HEK293 (cell line): ENCODE data around the gene CEP76.

Source experiments
- CTCF ChIA-PET: fragments of 350-600 bp; formaldehyde crosslinking; extraction: SDS; loops from one replicate; lab custom pipeline; 2021; ENCODE audit warnings: antibody characterized with exemption; lab: Yijun Ruan, JAX
- POLR2A ChIA-PET: fragments of 300-600 bp; formaldehyde crosslinking; extraction: SDS; loops from one replicate; lab custom pipeline; 2020; ENCODE audit warnings: antibody characterized with exemption, inconsistent platforms; lab: Yijun Ruan, JAX
- H3K27ac ChIP-seq: fragments of 200-500 bp; sonication (Bioruptor generic); 2 replicates; pipeline ENCODE4 v1.5.1; 2014; ENCODE audit warnings: low read depth, low read length, control low read depth, inconsistent platforms; ENCODE audit errors: extremely low read depth
- H3K36me3 ChIP-seq, 2 experiments: fragments of 200-500 bp in 1 of 2; sonication (Bioruptor generic) in 1 of 2; 1 replicate in 1 of 2; 2 replicates in 1 of 2; pipeline ENCODE4 v1.5.1; 2014 to 2017; ENCODE audit warnings: inconsistent platforms in 2 of 2, low read length in 2 of 2; ENCODE audit not compliant: control insufficient read depth in 2 of 2, insufficient read depth in 1 of 2
- H3K4me1 ChIP-seq: fragments of 200-500 bp; sonication (Bioruptor generic); 2 replicates; pipeline ENCODE4 v1.5.1; 2014; ENCODE audit warnings: mild to moderate bottlenecking, low read length, inconsistent platforms; ENCODE audit not compliant: control insufficient read depth, insufficient read depth
- H3K4me3 ChIP-seq: 2 replicates; pipeline ENCODE4 v1.5.1; 2011; ENCODE audit warnings: low read depth, mild to moderate bottlenecking, control low read depth, low read length, moderate library complexity
- H3K9me3 ChIP-seq: fragments of 200-500 bp; sonication (Bioruptor generic); 2 replicates; pipeline ENCODE4 v1.5.1; 2014; ENCODE audit warnings: low read depth, low read length, inconsistent platforms; ENCODE audit not compliant: control insufficient read depth, insufficient read depth
- ELK4 ChIP-seq: IDR thresholded peaks from 2 replicates; pipeline ENCODE4 v1.6.1; 2011; ENCODE audit warnings: mild to moderate bottlenecking, low read depth, low read length, borderline replicate concordance
- HOXC10 ChIP-seq: sonication (generic); formaldehyde crosslinking; IDR thresholded peaks from 2 replicates; pipeline ENCODE4 v1.8.1; 2023; ENCODE audit warnings: mild to moderate bottlenecking, missing genetic modification reagents
- KLF1 ChIP-seq: fragments of 450-650 bp; formaldehyde crosslinking; IDR thresholded peaks from 2 replicates; pipeline ENCODE4 v1.5.1; 2016; ENCODE audit warnings: missing biosample characterization, missing genetic modification characterization
- RBAK ChIP-seq: fragments of 450-650 bp; formaldehyde crosslinking; IDR thresholded peaks from 2 replicates; pipeline ENCODE4 v1.5.1; 2016; ENCODE audit warnings: missing biosample characterization, missing genetic modification characterization
- SP3 ChIP-seq: fragments of 450-650 bp; formaldehyde crosslinking; IDR thresholded peaks from 2 replicates; pipeline ENCODE4 v1.5.1; 2016; ENCODE audit warnings: missing biosample characterization, missing genetic modification characterization
- WT1 ChIP-seq: fragments of 450-650 bp; formaldehyde crosslinking; IDR thresholded peaks from 2 replicates; pipeline ENCODE4 v1.5.1; 2016; ENCODE audit warnings: missing biosample characterization, missing genetic modification characterization
- ZBTB20 ChIP-seq: fragments of 450-650 bp; formaldehyde crosslinking; IDR thresholded peaks from 2 replicates; pipeline ENCODE4 v1.5.1; 2016; ENCODE audit warnings: missing biosample characterization, missing genetic modification characterization
- ZBTB26 ChIP-seq: fragments of 450-650 bp; formaldehyde crosslinking; optimal IDR thresholded peaks from 2 replicates; pipeline ENCODE3; 2016; ENCODE audit warnings: missing biosample characterization, mild to moderate bottlenecking, missing genetic modification characterization
- ZBTB49 ChIP-seq: fragments of 450-650 bp; formaldehyde crosslinking; IDR thresholded peaks from 2 replicates; pipeline ENCODE4 v1.5.1; 2016; ENCODE audit warnings: missing biosample characterization, missing genetic modification characterization, low read depth
- ZEB2 ChIP-seq: fragments of 450-650 bp; formaldehyde crosslinking; IDR thresholded peaks from 2 replicates; pipeline ENCODE4 v1.5.1; 2016; ENCODE audit warnings: missing biosample characterization, missing genetic modification characterization
- ZIC2 ChIP-seq: fragments of 450-650 bp; formaldehyde crosslinking; IDR thresholded peaks from 2 replicates; pipeline ENCODE4 v1.5.1; 2016; ENCODE audit warnings: missing biosample characterization, missing genetic modification characterization
- ZNF121 ChIP-seq: fragments of 450-650 bp; formaldehyde crosslinking; IDR thresholded peaks from 2 replicates; pipeline ENCODE4 v1.5.1; 2016; ENCODE audit warnings: missing biosample characterization, missing genetic modification characterization
- ZNF132 ChIP-seq: fragments of 450-650 bp; formaldehyde crosslinking; IDR thresholded peaks from 2 replicates; pipeline ENCODE4 v1.5.1; 2017; ENCODE audit warnings: missing biosample characterization, missing genetic modification characterization, borderline replicate concordance
- ZNF16 ChIP-seq: fragments of 450-650 bp; formaldehyde crosslinking; IDR thresholded peaks from 2 replicates; pipeline ENCODE4 v1.5.1; 2016; ENCODE audit warnings: low read depth, missing biosample characterization, missing genetic modification characterization
- ZNF221 ChIP-seq: fragments of 450-650 bp; formaldehyde crosslinking; IDR thresholded peaks from 2 replicates; pipeline ENCODE4 v1.5.1; 2017; ENCODE audit warnings: missing biosample characterization, missing genetic modification characterization, borderline replicate concordance
- ZNF23 ChIP-seq: fragments of 450-650 bp; formaldehyde crosslinking; IDR thresholded peaks from 2 replicates; pipeline ENCODE4 v1.5.1; 2016; ENCODE audit warnings: missing biosample characterization, missing genetic modification characterization, borderline replicate concordance
- ZNF302 ChIP-seq: fragments of 450-650 bp; formaldehyde crosslinking; IDR thresholded peaks from 2 replicates; pipeline ENCODE4 v1.5.1; 2016; ENCODE audit warnings: missing biosample characterization, missing genetic modification characterization, low read depth
- ZNF341 ChIP-seq: fragments of 450-650 bp; formaldehyde crosslinking; IDR thresholded peaks from 2 replicates; pipeline ENCODE4; 2016; ENCODE audit warnings: low read depth, missing biosample characterization, missing genetic modification characterization
- ZNF398 ChIP-seq: fragments of 450-650 bp; formaldehyde crosslinking; IDR thresholded peaks from 2 replicates; pipeline ENCODE4 v1.5.1; 2017; ENCODE audit warnings: missing biosample characterization, missing genetic modification characterization
- ZNF473 ChIP-seq: fragments of 450-650 bp; formaldehyde crosslinking; IDR thresholded peaks from 2 replicates; pipeline ENCODE4 v1.5.1; 2017; ENCODE audit warnings: missing biosample characterization, missing genetic modification characterization
- ZNF521 ChIP-seq: fragments of 450-650 bp; formaldehyde crosslinking; IDR thresholded peaks from 2 replicates; pipeline ENCODE4 v1.5.1; 2017; ENCODE audit warnings: missing biosample characterization, mild to moderate bottlenecking, missing genetic modification characterization
- ZNF555 ChIP-seq: fragments of 450-650 bp; formaldehyde crosslinking; conservative IDR thresholded peaks from 2 replicates; pipeline ENCODE4 v1.5.1; 2017; ENCODE audit warnings: missing biosample characterization, mild to moderate bottlenecking, missing genetic modification characterization, inconsistent platforms
- ZNF610 ChIP-seq: fragments of 450-650 bp; formaldehyde crosslinking; IDR thresholded peaks from 2 replicates; pipeline ENCODE4 v1.5.1; 2016; ENCODE audit warnings: missing biosample characterization, missing genetic modification characterization, borderline replicate concordance
- ZNF623 ChIP-seq: fragments of 450-650 bp; formaldehyde crosslinking; IDR thresholded peaks from 2 replicates; pipeline ENCODE4 v1.5.1; 2016; ENCODE audit warnings: missing biosample characterization, missing genetic modification characterization
- ZNF677 ChIP-seq: fragments of 450-650 bp; IDR thresholded peaks from 2 replicates; pipeline ENCODE4 v1.5.0; 2018; ENCODE audit warnings: missing biosample characterization, mild to moderate bottlenecking, missing genetic modification characterization, moderate library complexity
- ZNF707 ChIP-seq: fragments of 450-650 bp; formaldehyde crosslinking; IDR thresholded peaks from 2 replicates; pipeline ENCODE4 v1.5.1; 2016; ENCODE audit warnings: missing biosample characterization, missing genetic modification characterization
- ZNF76 ChIP-seq: fragments of 450-650 bp; formaldehyde crosslinking; IDR thresholded peaks from 2 replicates; pipeline ENCODE4; 2016; ENCODE audit warnings: low read depth, missing biosample characterization, missing genetic modification characterization, borderline replicate concordance
- ZNF792 ChIP-seq: fragments of 450-650 bp; formaldehyde crosslinking; IDR thresholded peaks from 2 replicates; pipeline ENCODE4 v1.5.1; 2016; ENCODE audit warnings: missing biosample characterization, missing genetic modification characterization
- TF ChIP-seq, protein P1 (sequence below): fragments of 450-650 bp; formaldehyde crosslinking; IDR thresholded peaks from 2 replicates; pipeline ENCODE4 v1.5.1; 2016; ENCODE audit warnings: missing biosample characterization, missing genetic modification characterization
- TF ChIP-seq, protein P2 (sequence below): fragments of 450-650 bp; formaldehyde crosslinking; IDR thresholded peaks from 2 replicates; pipeline ENCODE4 v1.5.1; 2016; ENCODE audit warnings: missing biosample characterization, missing genetic modification characterization

CEP76 gene

GRCh38 chr18:12651651-12652050 is 50.9 kb downstream of the CEP76 start:
- H3K4me1 ChIP-seq = peaks cover 12% of the 10 kb centered on the region
- TF ChIP-seq ZNF521 (no peak), ZNF23 (tag by site-specific recombination) (no peak), ZNF221 (tag by site-specific recombination) (no peak), ZNF398 (tag by site-specific recombination) (no peak), ZEB2 (tag by site-specific recombination) (no peak), ZNF610 (no peak), ZNF555 (tag by site-specific recombination) (no peak), HOXC10 (CRISPR knock-in tag) (no peak), ZBTB20 (tag by site-specific recombination) (no peak), ZNF16 (tag by site-specific recombination) (no peak), ZIC2 (tag by site-specific recombination) (no peak), ZNF677 (no peak), ZNF121 (tag by site-specific recombination) (no peak), WT1 (no peak), ZNF132 (no peak), ZBTB49 (tag by site-specific recombination) (no peak), SP3 (tag by site-specific recombination) (no peak), ZNF302 (no peak), ZNF623 (tag by site-specific recombination) (no peak)
- TF ChIP-seq, protein P1, sequence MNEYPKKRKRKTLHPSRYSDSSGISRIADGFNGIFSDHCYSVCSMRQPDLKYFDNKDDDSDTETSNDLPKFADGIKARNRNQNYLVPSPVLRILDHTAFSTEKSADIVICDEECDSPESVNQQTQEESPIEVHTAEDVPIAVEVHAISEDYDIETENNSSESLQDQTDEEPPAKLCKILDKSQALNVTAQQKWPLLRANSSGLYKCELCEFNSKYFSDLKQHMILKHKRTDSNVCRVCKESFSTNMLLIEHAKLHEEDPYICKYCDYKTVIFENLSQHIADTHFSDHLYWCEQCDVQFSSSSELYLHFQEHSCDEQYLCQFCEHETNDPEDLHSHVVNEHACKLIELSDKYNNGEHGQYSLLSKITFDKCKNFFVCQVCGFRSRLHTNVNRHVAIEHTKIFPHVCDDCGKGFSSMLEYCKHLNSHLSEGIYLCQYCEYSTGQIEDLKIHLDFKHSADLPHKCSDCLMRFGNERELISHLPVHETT (tag by site-specific recombination) = no peak
- H3K9me3 ChIP-seq = no peaks in the 10 kb centered on the region
- H3K4me3 ChIP-seq = no peak overlapping the region
- ChIA-PET CTCF (interaction anchor here (0.6 kb wide), 1 partner anchor 27 kb away, joined by 4 read pairs; no protein-coding TSS in a partner anchor), POLR2A (no interaction called here)
- peaks cover 10 to 11% of the 10 kb centered on the region in 2 experiments; a peak in 2 of 3 replicates for H3K36me3 ChIP-seq
- no peak overlapping the region for H3K27ac ChIP-seq

DNA sequence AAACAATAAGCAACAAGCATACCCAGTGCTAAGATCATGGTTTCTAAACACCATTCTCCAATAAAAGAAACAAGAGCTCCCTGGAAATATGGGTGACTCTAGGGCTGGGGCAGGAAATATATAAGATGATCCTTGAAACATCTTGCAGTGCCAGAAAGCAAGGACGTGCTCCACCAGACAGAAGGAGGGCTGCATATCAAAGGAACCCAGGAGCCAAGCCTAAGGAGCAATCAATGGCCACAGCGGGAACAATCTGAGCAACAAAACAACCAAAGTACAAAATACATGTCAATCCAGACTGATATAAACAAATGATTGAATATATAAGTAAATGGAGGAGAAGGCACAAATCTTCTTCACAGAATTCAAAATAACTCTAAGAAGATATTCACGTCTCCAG is 54.8 kb downstream of the CEP76 start:
- CTCF ChIA-PET = no interaction called here
- no peak overlapping the region for H3K4me3 ChIP-seq
- POLR2A ChIA-PET = no interaction called here
- H3K36me3 ChIP-seq = peaks cover 11 to 15% of the 10 kb centered on the region in 2 experiments; a peak in 2 of 3 replicates
- peaks cover 11% of the 10 kb centered on the region for H3K4me1 ChIP-seq
- H3K9me3 ChIP-seq = no peaks in the 10 kb centered on the region
- H3K27ac ChIP-seq = no peak overlapping the region
- TF ChIP-seq, protein P2, sequence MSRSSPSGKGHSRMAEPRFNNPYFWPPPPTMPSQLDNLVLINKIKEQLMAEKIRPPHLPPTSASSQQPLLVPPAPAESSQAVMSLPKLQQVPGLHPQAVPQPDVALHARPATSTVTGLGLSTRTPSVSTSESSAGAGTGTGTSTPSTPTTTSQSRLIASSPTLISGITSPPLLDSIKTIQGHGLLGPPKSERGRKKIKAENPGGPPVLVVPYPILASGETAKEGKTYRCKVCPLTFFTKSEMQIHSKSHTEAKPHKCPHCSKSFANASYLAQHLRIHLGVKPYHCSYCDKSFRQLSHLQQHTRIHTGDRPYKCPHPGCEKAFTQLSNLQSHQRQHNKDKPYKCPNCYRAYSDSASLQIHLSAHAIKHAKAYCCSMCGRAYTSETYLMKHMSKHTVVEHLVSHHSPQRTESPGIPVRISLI (tag by site-specific recombination) = no peak
- TF ChIP-seq ZNF473 (tag by site-specific recombination) (no peak), ZNF792 (tag by site-specific recombination) (no peak), KLF1 (no peak), ELK4 (no peak), ZBTB26 (tag by site-specific recombination) (no peak), ZNF341 (no peak), ZNF707 (tag by site-specific recombination) (no peak), ZIC2 (tag by site-specific recombination) (no peak), RBAK (no peak), ZNF76 (tag by site-specific recombination) (no peak)
